SW 1271 (cell line): ENCODE measurements around the gene PAX5.
A peak's percentile ranks its signal among the peaks of the same experiment; 100 is the strongest.
"Not testable (repeated sequence)": the region's sequence is repeated elsewhere in the genome, so short reads cannot be mapped to it uniquely, and the experiment has no call there.

ENCODE experiments used
- DNase-seq, 2 experiments: peaks; one replicate each; lab custom pipeline; 2025; lab: John Stamatoyannopoulos, UW

Gene PAX5

DNA sequence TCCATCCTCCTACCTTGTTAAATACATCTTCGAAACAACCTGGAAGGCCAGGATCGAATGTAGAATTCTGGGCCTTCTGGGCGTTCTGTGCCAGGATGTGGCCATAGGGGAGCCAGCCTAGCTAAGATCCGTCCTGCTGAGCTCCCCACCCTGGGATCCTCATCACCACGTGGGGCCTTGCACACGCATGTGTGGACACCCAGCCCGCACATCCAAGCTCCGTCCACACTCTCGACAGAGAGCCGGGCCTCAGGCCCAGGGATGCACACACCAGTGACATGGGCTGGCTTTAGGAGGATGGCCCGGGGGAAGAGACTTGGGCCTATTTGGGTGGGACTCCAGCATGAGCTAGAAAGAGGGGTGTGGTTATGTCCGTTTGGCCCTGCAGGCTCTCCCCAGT, 154.0 kb downstream of the PAX5 start:
- no peak for DNase-seq

DNA sequence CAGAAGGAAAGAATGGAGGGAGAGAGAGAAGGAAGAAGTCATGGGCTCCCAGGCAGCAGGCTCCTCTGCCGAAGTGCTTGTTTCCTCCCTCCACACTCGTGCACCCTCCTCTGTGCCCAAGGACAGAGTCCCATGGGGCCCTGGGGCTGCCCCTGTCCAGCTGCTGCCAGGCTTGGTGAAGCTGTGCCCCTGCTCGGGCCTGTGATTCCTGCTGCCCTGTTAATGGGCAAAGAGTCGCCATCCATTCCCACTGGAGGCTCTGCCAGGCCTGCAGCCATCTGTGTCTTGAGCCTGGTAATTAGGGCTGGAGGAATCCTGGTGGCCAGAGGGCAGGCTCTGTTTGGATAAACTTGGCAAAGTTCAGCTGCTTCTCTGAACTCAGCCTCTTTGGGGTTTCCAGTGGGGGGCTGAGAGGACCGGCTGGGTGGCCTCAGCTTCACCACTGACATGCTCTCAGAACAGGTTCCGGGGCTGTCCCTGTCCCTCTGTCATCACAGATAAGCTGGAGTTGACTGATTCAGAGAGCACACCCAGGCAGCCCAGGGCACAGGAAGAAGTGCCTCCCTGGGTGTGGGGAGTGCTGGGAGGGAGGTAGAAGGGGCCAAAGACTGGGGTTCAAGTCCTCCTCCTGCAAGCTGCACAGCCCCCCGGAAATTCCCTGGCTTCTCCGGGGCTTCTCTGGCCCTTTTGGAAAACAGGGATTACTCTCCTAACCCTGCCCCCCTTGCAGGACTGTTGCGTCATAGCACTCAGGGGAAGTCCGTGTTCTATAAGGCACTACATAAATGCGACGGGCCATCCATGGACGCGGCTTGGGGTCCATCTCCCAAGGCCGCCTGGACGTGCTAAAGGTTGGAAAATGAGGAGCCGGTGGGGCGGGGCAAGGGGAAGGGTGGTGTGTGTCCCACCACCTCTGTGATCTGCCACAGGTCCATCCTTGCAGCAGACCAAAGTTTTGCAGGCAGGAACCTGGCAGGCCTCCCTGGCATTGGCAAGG, 154.8 kb downstream of the PAX5 start:
- DNase-seq = no peak

DNA sequence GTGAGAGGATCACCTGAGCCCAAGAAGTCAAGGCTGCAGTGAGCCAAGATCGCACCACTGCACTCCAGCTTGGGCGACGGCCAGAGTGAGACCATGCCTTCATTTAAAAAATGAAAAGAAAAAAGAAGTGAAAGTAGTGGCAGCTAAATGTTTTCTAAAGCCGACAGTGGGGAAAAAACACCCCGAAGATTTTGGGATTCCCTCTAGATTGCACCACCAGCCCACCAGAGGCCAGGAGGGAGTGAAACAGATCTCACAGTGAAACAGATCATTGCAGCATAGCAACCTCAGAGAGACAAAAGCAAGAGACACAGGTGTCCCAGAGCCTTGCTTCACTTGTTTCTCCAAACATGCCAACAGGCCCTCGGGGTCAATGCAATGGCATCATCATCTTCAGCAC, 156.8 kb downstream of the PAX5 start:
- DNase-seq = no peak

DNA sequence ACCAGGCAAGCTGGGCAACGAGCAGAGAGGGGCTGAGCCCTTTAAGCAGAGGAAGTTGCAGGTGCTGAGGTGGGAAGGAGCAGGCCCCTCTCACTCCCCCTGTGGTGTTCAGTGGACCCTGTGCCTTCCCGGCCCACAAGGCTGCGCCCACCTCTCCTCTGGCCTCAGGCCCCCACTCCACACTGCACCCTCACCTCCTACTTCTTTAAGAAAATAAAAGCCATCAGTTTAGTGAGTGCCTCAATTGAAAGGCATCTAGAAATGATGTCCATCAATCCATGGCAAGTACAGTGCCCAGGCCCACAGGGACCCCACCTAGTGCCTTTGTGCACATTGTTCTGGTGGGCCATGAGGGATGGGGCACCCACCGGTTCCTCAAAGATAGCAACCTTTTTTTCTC, 158.0 kb downstream of the PAX5 start:
- DNase-seq = no peak

DNA sequence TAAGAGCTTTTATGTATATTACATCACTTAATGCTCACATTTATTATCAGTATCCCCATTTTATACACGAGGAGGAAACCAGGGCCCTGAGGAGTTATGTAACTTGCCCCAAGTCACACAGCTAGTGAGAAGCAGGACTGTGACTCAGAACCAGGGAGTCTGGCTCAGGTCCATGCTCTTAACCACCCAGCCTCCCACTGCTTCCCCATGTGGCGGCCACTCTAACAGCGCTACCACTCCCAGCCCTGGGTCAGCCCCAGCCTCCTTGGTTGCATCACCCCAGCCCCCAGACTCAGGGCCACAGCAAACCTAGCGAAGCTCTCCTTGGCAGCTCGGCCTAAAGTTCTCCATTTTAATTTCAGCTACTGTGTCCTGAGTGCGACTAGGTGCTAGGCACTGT, 159.1 kb downstream of the PAX5 start:
- DNase-seq = no peak

DNA sequence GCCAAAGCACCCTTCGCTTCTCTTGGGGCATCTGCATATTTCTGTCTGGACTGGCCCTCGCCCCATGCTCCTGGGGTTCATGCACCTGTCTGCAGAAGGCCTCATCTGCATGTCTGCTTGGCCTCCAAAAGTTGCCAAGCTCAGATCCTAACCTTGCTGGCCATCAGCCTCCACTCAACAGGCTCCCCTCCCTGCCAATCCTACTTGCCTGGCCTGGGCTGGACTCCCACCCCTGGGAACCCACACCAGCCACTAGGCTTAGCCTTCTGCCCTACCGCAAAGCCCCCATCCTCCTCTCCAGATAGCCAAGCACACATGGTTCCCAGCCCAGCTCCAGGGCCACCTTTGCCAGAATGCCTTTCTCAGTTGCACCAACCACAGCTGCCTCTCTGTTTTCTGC, 159.8 kb downstream of the PAX5 start:
- no peak for DNase-seq

DNA sequence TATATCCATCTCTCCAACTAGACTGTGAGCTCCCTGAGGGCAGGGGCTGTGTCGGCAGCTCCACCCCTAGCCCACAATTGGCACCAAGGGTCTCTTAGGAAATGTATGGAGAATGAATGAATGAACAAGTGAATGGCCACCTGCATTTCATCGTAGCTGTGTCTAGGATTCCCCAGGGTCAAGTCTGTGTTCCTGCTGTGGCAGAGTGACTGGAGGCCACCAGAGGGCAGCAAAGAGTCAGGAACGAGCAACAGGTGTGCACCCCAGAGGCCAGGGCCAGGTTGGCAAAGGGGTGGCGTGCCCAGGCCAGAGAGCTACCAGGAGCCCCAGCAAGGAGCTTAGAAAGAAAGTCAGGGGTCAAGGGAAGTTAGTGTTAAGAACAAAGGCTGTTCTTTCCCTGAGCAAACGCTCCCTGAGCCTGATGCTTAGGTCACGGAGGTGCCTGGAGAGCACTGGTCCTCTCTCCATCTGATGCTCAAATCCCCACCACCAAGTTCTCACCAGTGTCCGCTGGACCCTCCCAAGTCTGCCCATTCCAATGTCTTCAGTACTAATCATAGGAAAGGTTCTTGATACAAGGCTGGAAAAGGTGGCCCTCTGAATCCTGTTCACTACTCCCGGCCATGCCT, 160.7 kb downstream of the PAX5 start:
- peak in 1 of 2 experiments; percentile 27 for DNase-seq

DNA sequence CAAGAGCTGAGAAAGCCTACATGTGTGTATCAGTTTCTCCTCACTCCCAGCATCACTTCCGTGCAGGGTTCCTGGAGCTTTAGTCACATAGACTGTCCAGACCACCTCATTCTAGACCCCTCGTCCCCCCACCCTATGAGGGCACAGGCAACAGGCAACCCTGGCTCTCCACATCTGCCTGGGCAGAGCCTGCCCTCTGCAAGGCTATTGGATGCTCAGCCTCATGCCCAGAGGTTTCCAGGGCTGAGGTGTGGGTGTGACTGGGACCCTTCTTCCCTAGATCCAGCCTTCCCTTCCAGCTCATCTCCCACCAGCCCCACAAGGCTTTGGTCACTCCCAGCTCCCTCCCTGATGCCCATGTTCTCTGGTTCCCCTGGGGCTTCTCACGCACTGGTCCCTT, 161.4 kb downstream of the PAX5 start:
- no peak for DNase-seq

DNA sequence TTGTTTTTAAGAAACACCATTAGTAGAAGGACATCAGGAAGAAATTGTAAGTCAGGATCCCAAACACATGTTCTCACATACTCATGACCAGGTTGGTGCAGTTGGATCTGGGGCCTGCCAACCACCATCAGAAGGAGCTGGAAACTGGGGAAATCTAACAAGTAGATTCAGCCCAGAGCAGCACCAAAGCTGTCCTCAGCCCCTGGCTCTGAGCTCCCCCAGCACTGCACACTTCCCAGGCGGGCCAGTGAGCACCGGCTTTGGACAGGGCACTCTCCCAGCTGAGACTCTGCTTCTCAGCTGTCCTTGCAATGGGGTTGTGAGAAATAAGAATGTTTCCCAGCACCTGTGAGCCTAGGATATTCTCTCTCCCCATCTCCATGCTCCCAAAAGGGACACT, 162.5 kb downstream of the PAX5 start:
- DNase-seq = no peak

DNA sequence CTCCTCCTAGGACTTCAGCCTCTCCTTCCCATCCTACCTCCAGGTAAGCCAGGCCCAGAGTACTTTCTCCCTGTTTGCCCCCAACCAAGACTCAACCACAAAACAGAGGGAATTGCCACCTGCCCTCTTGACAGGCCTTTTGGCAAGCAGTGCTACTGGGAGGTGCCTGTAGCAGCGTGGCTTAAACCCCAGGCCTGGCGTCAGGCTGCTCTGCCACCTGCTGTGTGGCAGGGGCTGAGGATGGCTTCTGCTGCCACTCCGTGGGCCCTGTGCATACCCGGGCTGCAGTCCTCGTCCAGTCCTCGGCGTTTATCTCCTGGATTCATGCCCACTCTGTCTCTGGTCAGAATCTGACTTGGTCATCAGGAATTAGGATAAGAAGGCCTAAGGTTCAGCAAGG, 163.1 kb downstream of the PAX5 start:
- DNase-seq = no peak

DNA sequence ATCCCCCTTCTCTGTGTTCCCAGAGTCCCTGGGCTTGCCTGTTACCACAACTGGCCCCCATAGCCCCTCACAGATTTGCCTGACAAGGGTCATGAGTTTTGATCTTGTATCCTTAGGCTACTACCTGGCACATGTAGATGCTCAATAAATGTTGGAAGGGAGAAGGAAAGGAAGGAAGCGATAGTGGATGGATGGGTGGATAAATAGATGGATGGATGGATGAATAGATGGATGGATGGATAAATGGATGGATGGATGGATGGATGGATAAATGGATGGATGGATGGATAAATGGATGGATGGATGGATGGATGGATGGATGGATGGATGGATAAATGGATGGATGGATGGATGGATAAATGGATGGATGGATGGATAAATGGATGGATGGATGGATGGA, 164.5 kb downstream of the PAX5 start:
- DNase-seq = not testable (repeated sequence)

DNA sequence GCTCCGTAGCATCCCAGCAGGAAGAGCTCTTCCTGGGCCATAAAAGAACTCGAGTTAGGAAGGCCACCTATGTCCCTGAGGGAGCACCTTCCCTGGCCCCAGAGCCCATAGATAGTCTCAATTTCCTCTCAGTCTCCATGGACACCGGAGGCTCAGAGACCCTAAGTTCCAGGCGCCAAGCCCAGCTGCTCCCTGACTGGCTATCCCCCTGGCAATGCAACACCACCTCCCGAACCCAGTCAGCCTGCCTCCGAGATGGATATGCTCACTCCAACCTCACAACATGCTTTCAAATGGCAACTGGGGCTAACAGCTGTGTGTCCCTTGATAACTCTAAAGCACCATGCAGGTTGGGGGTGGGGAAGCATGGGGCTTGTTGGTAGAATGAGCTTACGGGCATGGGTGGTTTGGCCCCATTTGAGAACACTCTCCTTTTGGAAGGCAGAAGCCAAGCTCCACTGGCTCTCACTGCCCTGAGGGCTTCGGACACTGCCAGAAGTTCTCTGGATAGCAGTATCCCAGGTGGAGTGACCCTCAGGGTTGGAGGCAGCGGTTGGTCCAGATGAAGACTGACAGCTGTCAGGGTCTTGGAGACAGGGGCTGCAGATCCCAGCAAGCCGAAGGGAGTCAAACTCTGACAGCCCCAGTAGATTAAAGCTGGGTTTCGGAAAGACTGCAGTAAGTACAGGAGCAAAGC, 165.3 kb downstream of the PAX5 start:
- no peak for DNase-seq

DNA sequence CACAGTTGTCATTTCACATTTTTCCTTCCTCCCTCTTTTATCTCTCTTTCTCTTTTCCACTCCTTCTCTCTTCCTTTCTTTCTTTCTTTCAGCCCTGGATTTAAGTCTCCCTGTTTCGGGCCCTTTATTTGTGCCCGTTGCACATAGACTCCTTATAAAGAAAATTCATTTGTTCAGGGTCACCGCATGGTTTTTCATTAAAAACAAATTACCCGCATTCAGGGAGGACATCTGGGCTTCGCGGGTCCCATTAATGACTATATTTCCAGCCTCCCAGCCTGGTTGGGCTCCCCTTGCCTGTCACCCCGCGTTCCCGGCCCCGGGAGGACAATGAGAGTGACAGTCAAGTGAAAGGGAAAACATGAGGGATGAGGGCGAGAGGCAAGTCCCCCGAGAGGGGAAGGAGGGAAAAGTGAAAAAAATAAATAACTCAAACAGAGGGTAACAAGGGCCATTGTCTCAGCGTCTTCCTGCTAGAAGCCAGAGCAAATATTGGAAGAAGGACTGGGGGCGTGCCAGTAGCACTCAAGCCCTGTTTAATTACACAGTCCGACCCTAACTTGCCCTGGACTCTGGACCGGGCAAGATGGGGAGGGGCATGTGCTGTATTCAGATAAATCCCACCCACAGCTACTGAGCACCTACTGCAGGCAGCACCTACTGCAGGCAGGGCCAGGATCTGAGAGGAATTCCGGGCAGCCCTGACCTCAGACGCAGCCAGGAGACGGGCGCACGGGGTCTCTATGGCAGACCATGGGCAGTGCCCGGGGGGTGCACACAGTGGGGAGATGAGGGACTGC, 166.2 kb downstream of the PAX5 start:
- DNase-seq = no peak

DNA sequence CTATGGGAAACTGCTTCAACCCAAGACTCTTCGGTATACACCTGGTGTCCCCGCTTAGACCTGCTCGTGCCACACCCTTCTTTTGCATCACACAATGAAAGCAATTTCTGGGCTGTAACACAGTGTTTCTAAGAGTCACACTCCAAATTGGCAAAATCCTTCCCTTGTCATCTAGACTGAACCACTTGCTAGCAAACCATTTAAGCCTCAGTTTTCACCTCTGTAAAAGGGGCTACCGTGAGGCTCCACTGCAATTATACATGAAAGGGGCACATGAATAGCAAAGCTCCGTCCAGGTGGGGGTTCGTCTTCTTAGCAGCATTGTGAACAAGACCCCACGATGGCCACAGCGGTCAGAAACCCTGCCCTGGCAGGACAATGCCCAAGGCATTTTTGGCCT, 166.8 kb downstream of the PAX5 start:
- DNase-seq = no peak

DNA sequence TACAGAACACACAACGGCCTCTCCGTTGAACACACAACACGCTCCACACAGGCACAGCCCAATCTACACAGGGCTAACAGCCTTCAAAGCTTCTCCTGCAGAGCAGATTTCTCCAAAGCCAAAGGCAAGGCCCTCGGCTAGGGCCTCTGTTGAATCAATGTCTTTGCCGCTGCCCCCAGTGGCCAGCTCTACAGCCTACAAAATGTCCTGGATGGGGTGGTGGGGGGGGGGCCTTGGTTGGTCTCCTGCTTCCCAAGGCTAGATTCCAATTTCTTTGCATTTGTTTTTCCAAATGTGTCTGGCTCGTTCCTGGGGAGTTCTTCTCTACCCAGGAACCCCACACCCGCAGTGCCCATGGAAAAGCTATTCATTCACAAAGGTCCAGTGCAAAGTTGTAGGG, 167.2 kb downstream of the PAX5 start:
- no peak for DNase-seq

DNA sequence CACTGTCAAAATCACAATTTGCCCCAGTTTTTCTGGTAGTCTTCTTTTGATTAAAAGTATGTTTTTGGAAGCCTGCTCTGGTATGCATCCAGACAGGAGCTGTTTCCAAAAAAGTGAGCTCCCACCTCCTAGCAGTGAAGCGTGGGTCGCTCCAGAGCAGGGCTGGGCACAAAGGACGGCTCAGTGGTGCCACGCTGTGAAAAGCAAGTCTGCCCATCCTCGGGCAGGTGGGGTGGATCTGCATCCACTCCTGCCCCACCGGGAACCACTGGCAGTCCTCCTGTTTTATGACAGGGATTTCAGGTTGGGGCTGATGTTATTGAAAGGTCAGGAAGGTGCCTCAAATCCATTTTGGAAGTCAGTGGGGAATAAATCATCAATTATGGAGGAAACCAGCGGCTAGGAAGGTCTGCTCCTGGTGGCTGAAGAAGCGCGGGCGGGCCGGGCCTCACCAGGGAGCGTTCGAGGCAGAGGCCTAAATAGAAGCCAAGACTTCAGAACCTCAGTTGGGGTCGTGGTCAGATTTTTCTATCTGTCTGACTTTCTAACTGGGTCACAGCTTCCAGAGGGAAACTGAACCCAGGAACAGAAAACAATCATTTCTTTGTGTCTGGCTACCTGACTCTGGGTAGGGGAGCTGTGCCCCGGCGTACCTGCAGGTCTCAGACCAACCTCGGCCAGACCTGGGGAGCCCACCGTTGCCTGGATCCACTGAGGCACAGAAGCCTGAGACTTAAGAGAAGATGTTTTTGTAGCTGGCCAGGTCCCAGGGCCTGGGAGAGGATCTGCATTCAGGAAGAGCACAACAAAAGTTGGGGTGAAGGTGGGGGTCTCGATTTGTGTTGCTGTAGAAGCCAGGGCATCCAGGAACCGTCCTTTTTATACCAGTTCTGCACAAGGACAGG, 168.1 kb downstream of the PAX5 start:
- DNase-seq = no peak

DNA sequence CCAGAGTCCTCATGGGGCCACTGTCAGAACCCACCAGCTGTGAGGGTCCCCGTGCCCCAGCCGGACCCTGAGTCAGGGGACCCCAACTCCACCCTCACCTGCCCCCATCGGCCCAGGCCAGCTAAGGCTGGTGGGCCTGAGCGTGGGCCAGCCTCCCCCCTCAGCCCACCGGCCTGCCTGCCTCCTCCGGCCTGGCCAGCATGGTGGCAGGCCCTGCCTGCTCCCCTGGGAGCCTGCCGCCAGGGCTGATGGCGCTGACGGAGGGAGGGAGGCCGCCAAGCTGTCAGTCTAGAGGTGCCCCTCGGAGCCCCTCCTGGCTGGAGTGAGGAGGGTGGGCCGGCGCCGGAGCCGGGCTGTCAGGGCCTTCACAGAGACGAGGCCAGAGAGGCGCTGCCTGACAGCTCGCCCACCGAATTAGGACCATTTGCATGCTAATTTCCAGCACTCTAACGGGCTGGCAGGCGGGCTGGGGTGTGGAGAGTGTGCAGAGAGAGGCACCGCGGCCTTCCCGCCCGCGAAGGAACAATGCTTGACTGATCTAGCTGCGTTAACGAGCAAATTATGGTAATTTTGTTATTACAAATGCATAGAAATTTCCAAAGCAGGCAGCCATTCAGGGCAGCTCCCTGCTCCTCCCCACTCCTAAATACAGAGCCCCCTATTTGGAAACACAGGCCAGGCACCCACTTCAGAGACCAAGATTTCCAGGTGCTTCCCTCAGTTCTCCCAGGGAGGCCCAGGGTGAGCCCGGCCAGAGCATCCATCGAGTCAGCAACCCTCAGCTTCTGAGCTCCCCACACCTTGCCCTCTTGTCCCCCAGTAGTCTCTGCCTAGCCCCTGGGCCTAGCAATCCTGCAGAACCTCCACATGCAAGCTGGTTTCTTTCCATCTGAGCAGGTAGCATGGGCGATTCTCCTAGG, 169.3 kb downstream of the PAX5 start:
- no peak for DNase-seq

DNA sequence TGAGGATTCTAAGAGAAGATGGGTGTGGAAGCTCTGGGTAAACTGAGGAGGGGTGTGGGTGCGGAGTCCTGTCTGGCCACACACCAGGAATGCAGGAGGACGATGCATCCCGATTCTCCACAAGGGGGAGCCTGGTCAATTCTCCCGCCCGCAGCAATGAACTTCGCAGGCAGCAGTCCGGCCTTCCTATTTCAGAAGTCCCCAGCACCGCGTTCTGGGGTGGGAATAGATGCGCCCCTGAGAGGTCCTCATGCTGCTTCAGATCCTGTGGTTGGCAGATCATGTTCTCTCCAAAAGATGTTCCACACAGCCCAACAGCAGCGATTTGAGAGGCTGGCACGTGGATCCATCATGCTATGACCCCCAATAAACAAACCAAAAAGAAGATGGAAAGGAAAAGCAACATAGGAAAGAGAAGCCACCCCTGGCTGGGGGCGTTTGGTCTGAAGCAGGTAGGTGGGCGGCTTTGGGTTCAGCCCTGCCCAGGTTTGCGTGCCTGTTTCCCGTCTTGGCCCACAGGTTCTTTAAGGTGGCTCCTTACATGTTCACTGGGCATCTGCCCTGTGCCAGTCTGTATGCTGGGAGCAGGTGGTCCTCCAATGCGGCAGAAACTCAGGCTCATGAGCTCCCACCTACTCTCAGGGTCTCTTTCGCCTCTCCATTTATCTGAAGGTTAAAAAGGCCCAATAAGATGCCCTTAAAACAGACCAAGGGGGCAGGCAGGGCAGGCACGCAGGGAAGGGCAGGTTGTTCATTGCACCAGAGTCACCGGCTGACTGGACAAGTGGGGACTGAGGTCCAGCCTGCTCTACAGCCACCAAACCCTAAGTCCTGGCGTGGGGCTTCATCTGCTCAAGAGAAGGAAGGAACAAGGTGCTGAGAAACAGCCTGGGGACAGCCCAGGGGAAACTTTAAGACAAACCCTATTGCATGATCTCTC, 171.6 kb downstream of the PAX5 start:
- peak in 1 of 2 experiments; percentile 8 for DNase-seq
